DND-41 (cell line): ENCODE measurements around the gene RFX2.

Source experiments
- ATAC-seq: fragments of 200-7000 bp; cut with Tn5 transposase; 3 replicates; pipeline ENCODE4 v1.9.1; 2021; ENCODE audit warnings: low read depth; ENCODE audit not compliant: insufficient read depth
- DNase-seq: peaks from one replicate; pipeline ENCODE4 v3.0.0-alpha.2; 2020
- H2AFZ ChIP-seq: 2 replicates; pipeline ENCODE4 v1.6.0; 2012; ENCODE audit warnings: low read depth, low read length
- H3K27ac ChIP-seq: 2 replicates; pipeline ENCODE4 v1.5.1; 2012; ENCODE audit warnings: low read length, inconsistent platforms
- H3K27me3 ChIP-seq: fragments of 200-600 bp; sonication (generic); 2 replicates; pipeline ENCODE4 v1.6.0; 2012; ENCODE audit warnings: low read length, mild to moderate bottlenecking, inconsistent platforms; ENCODE audit not compliant: insufficient read depth, poor library complexity
- H3K36me3 ChIP-seq: 2 replicates; pipeline ENCODE4 v1.5.1; 2012; ENCODE audit warnings: low read length, inconsistent platforms; ENCODE audit not compliant: insufficient read depth
- H3K4me1 ChIP-seq: 2 replicates; pipeline ENCODE4 v1.5.1; 2012; ENCODE audit warnings: mild to moderate bottlenecking, low read length; ENCODE audit not compliant: insufficient read depth
- H3K4me2 ChIP-seq: 2 replicates; pipeline ENCODE4 v1.6.0; 2012; ENCODE audit warnings: mild to moderate bottlenecking, moderate library complexity, low read length, inconsistent platforms; ENCODE audit not compliant: insufficient read depth
- H3K4me3 ChIP-seq, 2 experiments: fragments of 200-600 bp in 1 of 2; shearing (Covaris generic) in 1 of 2; 2 replicates each; pipeline ENCODE4 v1.5.1; 2012 to 2016; ENCODE audit warnings: inconsistent platforms in 2 of 2, low read length in 2 of 2, mild to moderate bottlenecking in 2 of 2, low read depth in 1 of 2, moderate library complexity in 1 of 2
- H3K79me2 ChIP-seq: 2 replicates; pipeline ENCODE4 v1.6.0; 2012; ENCODE audit warnings: low read length, inconsistent platforms; ENCODE audit not compliant: insufficient read depth
- H3K9ac ChIP-seq: 2 replicates; pipeline ENCODE4 v1.6.0; 2012; ENCODE audit warnings: low read depth, mild to moderate bottlenecking, inconsistent platforms, low read length, moderate library complexity
- H3K9me3 ChIP-seq: 2 replicates; pipeline ENCODE4 v1.5.1; 2012; ENCODE audit warnings: low read length, moderate library complexity, mild to moderate bottlenecking, inconsistent platforms; ENCODE audit not compliant: insufficient read depth, severe bottlenecking
- H4K20me1 ChIP-seq: 2 replicates; pipeline ENCODE4 v1.6.0; 2012; ENCODE audit warnings: low read length; ENCODE audit not compliant: insufficient read depth
- EZH2 ChIP-seq: IDR thresholded peaks from 3 replicates; pipeline ENCODE4 v1.6.1; 2012; ENCODE audit warnings: borderline replicate concordance, low read depth, mild to moderate bottlenecking, moderate library complexity, low read length, inconsistent platforms; ENCODE audit not compliant: severe bottlenecking
- TF ChIP-seq, protein P1 (sequence below): IDR thresholded peaks from 2 replicates; pipeline ENCODE4 v1.5.1; 2012; ENCODE audit warnings: borderline replicate concordance, low read length, moderate library complexity, mild to moderate bottlenecking; ENCODE audit not compliant: poor library complexity, severe bottlenecking; ENCODE audit errors: extremely low read depth

Gene RFX2

DNA sequence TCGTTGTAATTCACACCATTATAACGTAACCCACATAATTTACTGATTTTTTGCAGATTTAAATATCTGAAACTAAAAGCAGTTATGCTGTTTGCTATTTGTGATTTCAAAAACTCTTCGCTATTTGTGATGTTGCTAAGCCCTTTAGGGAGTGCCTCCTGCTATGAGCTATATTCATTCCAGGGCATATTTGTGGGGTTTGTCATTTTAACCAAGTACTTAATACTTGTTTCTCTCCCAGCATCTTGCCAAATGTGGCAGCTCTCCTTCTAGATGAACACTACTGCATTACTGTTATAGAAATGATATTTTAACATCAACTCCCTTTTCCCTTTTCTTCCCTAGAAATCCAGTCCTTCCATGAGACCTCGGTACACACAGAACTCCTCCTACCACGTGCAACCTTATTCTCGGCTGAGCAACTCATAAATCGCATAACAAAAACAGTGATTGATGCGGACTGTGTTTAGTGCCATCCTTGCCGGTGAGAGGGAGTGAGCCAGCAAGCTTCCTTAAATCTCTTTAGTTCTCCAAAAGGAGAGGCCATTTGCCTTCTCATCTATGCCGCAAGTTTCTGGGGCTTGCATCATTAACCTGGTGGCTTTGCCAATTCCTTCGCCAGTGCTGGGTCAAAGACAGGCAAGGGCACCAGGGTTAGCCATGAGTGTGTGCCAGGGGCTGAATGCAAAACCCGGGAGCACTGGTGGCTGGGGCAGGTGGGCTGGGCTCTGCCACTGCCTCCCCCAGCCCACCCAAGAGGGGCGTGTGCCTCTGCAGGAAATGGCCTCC, 33.4 kb downstream of the RFX2 start:
- no peaks in the 10 kb centered on the region for H3K27me3 ChIP-seq
- no peaks in the 10 kb centered on the region for H3K9me3 ChIP-seq
- no peaks in the 10 kb centered on the region for H3K79me2 ChIP-seq
- H3K4me3 ChIP-seq: no peak overlapping the region
- H3K4me2 ChIP-seq: no peak overlapping the region
- H3K9ac ChIP-seq: no peak overlapping the region
- DNase-seq (no peak), ATAC-seq (no peak)
- no peaks in the 10 kb centered on the region for H3K4me1 ChIP-seq
- H3K27ac ChIP-seq: no peak overlapping the region
- H2AFZ ChIP-seq: no peak overlapping the region
- no peaks in the 10 kb centered on the region; the same call in 1 of the 2 replicates for H4K20me1 ChIP-seq
- no peaks in the 10 kb centered on the region for H3K36me3 ChIP-seq
- TF ChIP-seq, protein P1, sequence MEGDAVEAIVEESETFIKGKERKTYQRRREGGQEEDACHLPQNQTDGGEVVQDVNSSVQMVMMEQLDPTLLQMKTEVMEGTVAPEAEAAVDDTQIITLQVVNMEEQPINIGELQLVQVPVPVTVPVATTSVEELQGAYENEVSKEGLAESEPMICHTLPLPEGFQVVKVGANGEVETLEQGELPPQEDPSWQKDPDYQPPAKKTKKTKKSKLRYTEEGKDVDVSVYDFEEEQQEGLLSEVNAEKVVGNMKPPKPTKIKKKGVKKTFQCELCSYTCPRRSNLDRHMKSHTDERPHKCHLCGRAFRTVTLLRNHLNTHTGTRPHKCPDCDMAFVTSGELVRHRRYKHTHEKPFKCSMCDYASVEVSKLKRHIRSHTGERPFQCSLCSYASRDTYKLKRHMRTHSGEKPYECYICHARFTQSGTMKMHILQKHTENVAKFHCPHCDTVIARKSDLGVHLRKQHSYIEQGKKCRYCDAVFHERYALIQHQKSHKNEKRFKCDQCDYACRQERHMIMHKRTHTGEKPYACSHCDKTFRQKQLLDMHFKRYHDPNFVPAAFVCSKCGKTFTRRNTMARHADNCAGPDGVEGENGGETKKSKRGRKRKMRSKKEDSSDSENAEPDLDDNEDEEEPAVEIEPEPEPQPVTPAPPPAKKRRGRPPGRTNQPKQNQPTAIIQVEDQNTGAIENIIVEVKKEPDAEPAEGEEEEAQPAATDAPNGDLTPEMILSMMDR: no peak
- no peak for TF ChIP-seq EZH2

DNA sequence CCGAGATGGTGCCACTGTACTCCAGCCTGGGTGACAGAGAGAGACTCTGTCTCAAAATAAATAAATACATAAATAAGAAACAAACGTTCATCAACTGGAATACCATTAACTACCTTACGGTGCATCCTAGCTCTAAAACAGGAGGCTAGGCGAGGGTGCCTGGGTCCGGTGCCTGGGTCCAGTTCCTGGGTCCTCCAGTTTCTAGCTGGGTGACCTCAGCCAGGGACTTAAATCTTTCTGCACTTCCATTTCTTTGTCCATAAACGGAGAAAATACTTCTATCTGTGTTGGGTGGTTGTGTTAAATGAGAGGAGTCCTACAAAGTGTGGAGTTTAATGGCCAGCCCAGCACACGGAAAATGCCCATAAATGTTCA, 34.0 kb downstream of the RFX2 start:
- TF ChIP-seq, protein P1: no peak
- no peak for TF ChIP-seq EZH2
- Histone ChIP-seq H4K20me1 (no peaks in the 10 kb centered on the region; the same call in 1 of the 2 replicates), H3K27ac (no peak overlapping the region), H3K36me3 (no peaks in the 10 kb centered on the region), H2AFZ (no peak overlapping the region), H3K4me2 (no peak overlapping the region), H3K9ac (no peak overlapping the region), H3K27me3 (no peaks in the 10 kb centered on the region), H3K4me1 (no peaks in the 10 kb centered on the region), H3K9me3 (no peaks in the 10 kb centered on the region), H3K4me3 (no peak overlapping the region), H3K79me2 (no peaks in the 10 kb centered on the region)
- no peak for ATAC-seq
- DNase-seq: no peak

DNA sequence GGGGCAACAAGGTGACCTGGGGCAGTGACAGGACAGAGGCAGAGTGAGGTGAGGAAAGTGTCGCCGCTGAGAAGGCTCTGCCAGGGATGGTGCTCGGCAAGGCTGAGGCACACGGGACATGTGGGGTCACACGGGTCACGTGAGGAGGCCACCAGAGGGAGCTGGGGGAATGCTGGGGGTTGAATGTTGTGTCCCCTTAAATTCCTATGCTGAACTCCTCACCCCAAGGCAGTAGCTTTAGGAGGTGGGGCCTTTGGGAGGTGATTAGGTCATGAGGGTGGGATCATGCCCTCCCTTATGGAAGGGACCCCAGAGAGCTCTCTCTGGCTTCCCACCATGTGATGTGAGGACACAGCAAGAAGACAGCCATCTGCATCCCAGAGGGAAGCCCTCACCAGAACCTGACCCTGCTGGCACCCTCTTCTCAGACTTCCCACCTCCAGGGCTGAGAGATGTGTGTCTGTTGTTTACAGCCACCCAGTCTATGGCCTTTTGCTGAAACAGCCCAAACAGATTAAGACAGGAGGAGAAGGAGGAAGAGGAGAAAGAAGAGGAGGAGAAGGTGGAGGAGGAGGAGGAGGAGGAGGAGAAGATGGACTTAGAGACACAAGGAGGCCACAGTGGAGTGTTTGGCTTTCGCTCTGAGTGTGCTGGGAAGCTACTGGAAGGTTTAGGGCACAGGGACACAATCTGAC, 35.4 kb downstream of the RFX2 start:
- H3K9ac ChIP-seq: no peak overlapping the region
- ATAC-seq: no peak

More for the DNA sequence above, 35.4 kb downstream of the RFX2 start:
- Histone ChIP-seq H3K27ac (no peak overlapping the region), H3K36me3 (no peaks in the 10 kb centered on the region), H2AFZ (no peak overlapping the region), H3K79me2 (no peaks in the 10 kb centered on the region), H3K4me1 (no peaks in the 10 kb centered on the region), H4K20me1 (no peaks in the 10 kb centered on the region; the same call in 1 of the 2 replicates), H3K4me2 (no peak overlapping the region), H3K27me3 (no peaks in the 10 kb centered on the region), H3K4me3 (no peak overlapping the region), H3K9me3 (no peaks in the 10 kb centered on the region)
- TF ChIP-seq, protein P1: no peak
- no peak for TF ChIP-seq EZH2
- no peak for DNase-seq
